ENCODE results near the gene PHTF2.
"Not testable (repeated sequence)": the region's sequence is repeated elsewhere in the genome, so short reads cannot be mapped to it uniquely, and the experiment has no call there.

Gene PHTF2

GRCh38 chr7:77831953-77832352, 33.4 kb downstream of the PHTF2 start:
- DNase-seq: no peak

- no peak for DNase-seq
Observed at GRCh38 chr7:77833136-77833535, 34.6 kb downstream of the PHTF2 start.

GRCh38 chr7:77836425-77836824, 37.9 kb downstream of the PHTF2 start:
- not testable (repeated sequence) for DNase-seq

DNA sequence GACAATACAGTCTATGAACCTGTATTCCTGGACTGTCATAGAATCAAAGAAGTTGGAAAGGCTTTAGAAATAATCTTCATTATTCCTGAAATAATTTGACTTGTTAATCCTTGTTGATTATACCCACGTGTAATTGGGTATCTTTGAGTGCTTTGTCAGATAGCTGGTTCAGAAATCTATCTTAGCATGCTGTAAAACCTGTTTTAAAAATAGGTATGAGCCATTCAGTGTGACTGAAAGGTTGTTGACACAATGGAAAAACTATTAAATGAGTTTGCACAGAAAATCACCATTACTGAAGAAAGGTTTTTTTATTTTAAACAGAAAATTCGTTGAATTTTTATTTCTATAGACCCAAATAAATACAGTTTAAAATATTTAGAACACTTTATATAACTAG, 38.7 kb downstream of the PHTF2 start:
- DNase-seq: no peak

DNA sequence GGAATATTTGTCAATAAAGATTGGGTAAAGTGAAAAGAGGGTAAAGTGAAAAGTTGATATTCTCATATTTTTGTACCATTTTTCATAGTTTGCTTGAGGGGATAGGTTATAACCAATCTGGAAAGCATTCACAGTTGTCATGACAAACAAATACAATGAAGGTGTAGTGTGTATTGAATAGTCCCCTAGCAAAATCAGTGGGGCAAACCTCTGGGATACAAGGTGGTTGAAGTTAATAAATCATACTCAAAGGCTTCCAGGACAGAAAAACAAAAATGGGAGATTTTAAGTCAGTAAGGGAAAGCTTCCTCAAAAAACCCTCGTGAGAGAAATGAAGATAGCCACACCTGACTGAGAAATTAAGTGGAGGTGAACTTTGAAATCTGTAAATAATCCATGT, 39.4 kb downstream of the PHTF2 start:
- DNase-seq: no peak

DNA sequence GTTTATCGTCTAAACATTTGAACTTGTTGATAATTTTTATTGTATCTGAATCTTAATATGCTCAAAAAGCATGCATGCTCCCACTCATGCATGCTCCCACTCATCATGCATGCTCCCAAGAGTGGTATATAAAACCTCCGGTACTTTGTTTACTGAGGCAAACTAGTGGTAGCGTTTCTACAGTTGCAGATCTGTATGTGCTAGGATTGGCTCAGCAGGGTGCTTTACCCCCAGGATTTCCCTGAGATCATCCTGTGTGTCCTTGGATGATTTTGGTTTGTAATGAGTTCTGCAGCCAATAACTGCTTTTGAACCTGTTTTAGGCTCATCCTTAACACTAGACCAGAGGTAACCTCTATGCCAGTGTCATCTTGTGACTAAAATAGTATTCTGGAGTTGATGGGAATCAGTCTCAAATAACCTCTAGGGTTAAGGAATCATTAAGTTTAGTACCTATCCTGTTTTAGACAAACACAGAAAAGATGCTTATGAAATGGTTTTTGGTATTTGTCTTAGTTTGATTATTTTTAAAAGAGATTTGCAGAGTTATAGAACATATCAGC, 40.4 kb downstream of the PHTF2 start:
- DNase-seq: no peak

DNA sequence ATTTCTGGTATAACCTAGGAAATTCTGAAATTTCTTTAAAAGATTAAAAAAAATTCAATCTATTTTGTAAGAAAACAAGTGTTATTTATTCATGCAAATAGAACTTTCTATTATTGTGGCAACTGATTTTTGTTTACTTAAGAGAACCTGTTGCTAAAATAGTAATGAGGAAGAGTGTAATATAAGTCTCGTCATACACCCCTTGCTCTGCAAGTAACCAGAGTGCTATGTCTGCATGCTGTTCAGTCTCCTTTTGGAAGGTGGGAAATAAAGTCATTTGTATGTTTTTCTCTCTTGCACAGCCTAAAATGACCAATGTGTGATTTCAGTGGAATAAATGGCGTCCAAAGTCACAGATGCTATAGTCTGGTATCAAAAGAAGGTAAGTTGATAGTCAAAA, 41.3 kb downstream of the PHTF2 start:
- DNase-seq: no peak

GRCh38 chr7:77843194-77843593, 44.6 kb downstream of the PHTF2 start:
- DNase-seq: no peak

- DNase-seq: no peak
Observed at GRCh38 chr7:77846317-77847092, 47.9 kb downstream of the PHTF2 start.

- DNase-seq: no peak
Observed at GRCh38 chr7:77855371-77856083, 57.0 kb downstream of the PHTF2 start.

- no peak for DNase-seq
Observed at GRCh38 chr7:77858278-77858677, 59.7 kb downstream of the PHTF2 start.

DNA sequence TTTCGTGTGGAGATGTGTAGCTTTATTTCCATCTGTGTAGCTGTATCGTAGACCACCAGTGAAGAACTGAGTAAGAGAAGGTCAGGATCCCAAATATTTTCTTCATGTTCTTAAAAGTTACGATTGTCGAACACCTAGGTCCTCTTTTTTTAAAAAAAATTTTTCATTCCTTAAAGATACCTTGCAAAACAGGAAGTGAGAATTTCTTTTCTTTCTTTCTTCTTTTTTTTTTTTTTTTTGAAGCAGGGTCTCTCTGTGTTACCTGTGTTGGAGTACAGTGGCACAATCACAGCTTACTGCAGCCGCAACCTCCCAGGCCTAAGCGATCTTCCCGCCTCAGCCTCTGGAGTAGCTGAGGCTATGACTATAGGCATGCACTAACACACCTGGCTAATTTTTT, 60.8 kb downstream of the PHTF2 start:
- no peak for DNase-seq

DNA sequence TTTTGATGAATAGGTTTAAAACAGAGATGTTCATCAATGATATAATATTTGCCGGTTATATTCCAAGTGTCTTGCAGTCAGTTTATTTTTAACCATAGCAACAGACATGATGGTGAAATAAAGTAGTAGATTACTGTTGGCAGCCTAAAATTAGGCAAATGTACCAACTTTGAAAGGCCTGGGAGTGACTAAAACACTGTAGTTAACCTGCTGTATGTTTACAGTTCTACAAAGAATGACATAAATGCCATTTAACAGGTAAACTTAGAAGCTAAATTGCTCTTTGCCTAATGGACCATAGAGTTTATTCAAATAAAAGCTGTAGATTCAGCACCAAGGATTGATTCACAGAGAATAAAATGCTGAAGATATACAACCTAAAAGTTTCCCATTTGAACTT, 64.1 kb downstream of the PHTF2 start:
- no peak for DNase-seq

DNA sequence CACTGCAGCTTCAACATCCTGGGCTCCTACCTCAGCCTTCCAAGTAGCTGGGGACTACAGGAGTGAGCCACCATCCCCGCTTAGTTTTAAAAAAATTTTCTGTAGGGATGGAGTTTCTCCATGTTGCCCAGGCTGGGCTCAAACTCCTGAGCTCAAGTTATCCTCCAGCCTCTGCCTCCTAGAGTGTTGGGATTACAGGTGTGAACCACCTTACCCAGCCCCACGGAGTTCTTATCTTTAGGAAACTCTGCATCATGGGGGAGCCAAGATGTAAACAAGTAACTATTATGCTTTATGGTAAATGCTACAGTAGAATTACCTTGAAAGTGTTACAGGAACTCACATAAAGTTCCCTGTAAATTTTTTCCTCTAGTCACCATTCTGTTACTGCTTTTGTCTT, 65.3 kb downstream of the PHTF2 start:
- DNase-seq: no peak

DNA sequence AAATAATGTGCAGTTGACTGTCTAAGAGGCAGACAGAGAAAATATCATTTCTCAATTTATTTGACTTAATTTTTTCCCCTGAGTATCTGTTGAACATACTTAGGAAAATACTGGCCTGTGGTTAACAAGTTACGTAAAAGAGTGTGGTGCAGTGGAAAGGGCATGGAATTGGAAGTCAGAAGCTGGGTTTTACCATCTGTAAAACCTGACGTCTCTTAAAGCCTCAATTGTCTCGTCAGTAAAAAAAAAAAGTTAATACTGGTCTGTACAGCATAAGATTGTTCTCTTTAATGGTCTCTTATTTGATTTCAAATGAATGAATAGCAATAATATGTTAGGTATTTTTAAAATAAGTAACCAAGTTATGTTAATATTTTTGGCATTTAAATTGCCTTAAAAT, 67.8 kb downstream of the PHTF2 start:
- DNase-seq: no peak

- DNase-seq: no peak
Observed at GRCh38 chr7:77866786-77867536, 68.4 kb downstream of the PHTF2 start.

DNA sequence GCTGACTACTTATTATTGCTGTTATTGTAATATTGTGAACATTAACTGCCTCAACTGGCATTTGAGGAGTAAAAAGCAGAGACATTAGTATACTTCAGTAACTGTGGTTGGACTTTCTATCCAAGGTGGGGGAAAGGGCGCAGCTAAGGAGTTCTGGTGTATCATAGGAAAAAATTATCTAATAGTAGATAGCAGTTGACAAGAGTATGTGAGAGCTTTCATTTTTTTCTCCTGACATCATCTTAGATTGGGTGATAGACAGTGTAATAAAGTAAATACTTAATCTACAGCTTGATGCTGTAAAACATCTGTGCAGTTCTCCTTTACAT, 68.9 kb downstream of the PHTF2 start:
- DNase-seq: no peak

GRCh38 chr7:77872256-77872655, 73.7 kb downstream of the PHTF2 start:
- not testable (repeated sequence) for DNase-seq

GRCh38 chr7:77873416-77874327, 75.1 kb downstream of the PHTF2 start:
- not testable (repeated sequence) for DNase-seq

DNA sequence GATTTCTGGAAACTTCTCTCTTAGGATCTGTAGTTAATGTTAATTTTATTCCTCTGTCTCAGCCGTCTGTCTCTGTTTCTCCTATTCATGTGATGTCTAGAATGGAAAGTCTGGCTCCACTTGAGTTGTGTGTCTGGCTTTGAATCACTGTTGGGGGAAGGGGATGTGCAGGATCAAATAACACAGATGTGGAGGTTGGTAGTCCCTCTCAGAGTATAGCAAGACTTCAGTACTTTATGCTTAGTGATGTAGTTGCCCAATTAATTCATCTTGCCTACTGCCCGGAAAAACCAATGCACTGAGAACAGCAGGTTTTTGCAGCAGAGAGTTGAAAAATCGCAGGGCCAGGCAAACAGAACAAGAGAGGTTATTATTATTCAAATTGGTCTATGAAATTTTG, 79.2 kb downstream of the PHTF2 start:
- no peak for DNase-seq

DNA sequence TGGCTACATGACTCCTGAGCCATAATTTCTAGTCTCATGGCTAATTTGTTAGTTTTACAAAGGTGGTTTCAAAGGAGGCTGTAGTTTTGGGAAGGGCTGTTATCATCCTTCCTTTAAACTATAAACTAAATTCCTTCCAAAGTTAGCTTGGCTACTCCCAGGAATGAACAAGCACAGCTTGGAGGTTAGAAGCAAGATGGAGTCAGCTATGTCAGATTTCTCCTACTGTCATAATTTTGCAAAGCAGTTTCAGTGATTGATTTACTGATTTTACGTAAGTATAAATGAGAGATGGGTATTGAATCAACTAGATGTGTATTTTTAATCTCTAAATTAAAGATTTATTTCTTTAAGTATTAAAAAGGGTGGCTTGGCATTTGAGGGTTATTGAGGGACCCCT, 79.9 kb downstream of the PHTF2 start:
- no peak for DNase-seq

- no peak for DNase-seq
Observed at GRCh38 chr7:77879272-77879671, 80.7 kb downstream of the PHTF2 start.

GRCh38 chr7:77881871-77882270, 83.3 kb downstream of the PHTF2 start:
- DNase-seq: no peak

All from NCI-H1417 treated with DMSO at 0.1 percent for 48 hours (cell line).